K562 (cell line): Measurements from ENCODE around the gene FUNDC2. TPM values are rescaled to one million over a fixed set of nuclear protein-coding genes. Genes with fewer than 3 reads are reported as not detected.

Experiments used
- CTBP1 ChIP-seq: fragments of 450-650 bp; IDR thresholded peaks from 2 replicates; pipeline ENCODE4 v1.6.1; 2016; ENCODE audit warnings: borderline replicate concordance
- DNMT1 ChIP-seq: fragments of 450-650 bp; IDR thresholded peaks from 2 replicates; pipeline ENCODE4 v1.6.1; 2016; ENCODE audit warnings: antibody characterized with exemption, mild to moderate bottlenecking
- ILK ChIP-seq: fragments of 450-650 bp; IDR thresholded peaks from 2 replicates; pipeline ENCODE4 v1.6.1; 2016; ENCODE audit warnings: missing genetic modification characterization, low read depth, mild to moderate bottlenecking, missing compliant biosample characterization, moderate library complexity, borderline replicate concordance
- POLR2B ChIP-seq: fragments of 450-650 bp; IDR thresholded peaks from 2 replicates; pipeline ENCODE4 v1.6.1; 2018; ENCODE audit warnings: low read depth; ENCODE audit not compliant: partially characterized antibody
- POLR2G ChIP-seq: fragments of 200-400 bp; formaldehyde crosslinking; IDR thresholded peaks from 2 replicates; pipeline ENCODE4 v1.6.1; 2017; ENCODE audit warnings: low read depth, mild to moderate bottlenecking, antibody characterized with exemption, low read length, moderate library complexity
- PRPF4 ChIP-seq: fragments of 200-400 bp; formaldehyde crosslinking; IDR thresholded peaks from one replicate; pipeline ENCODE4 v1.6.1; 2017; ENCODE audit warnings: low read length, low read depth, mild to moderate bottlenecking; ENCODE audit not compliant: insufficient read depth, poor library complexity, severe bottlenecking
- TOE1 ChIP-seq, 2 experiments: fragments of 450-650 bp in 1 of 2; sonication (generic) in 1 of 2; formaldehyde crosslinking in 1 of 2; IDR thresholded peaks; 2 replicates each; pipeline versions ENCODE4 v1.7.1 to v1.8.0; 2016 to 2022; ENCODE audit warnings: borderline replicate concordance in 2 of 2, mild to moderate bottlenecking in 2 of 2, antibody characterized with exemption in 1 of 2, inconsistent platforms in 1 of 2, low read depth in 1 of 2, missing genetic modification reagents in 1 of 2, moderate library complexity in 1 of 2
- ZNF584 ChIP-seq: fragments of 200-800 bp; sonication (Bioruptor generic); IDR thresholded peaks from 2 replicates; pipeline ENCODE4 v1.6.1; 2016; ENCODE audit warnings: low read depth, mild to moderate bottlenecking, missing genetic modification characterization, missing compliant biosample characterization
- ZNF77 ChIP-seq: fragments of 250-450 bp; sonication (Bioruptor Pico); IDR thresholded peaks from 2 replicates; pipeline ENCODE4 v1.5.0; 2020
- ZZZ3 ChIP-seq: fragments of 450-650 bp; IDR thresholded peaks from 2 replicates; pipeline ENCODE4 v1.6.1; 2016; ENCODE audit warnings: antibody characterized with exemption, mild to moderate bottlenecking, moderate library complexity
- polyA plus RNA-seq, 8 experiments: library from polyadenylated mRNA; depleted of rRNA in 4 of 8; stranded (reverse) in 5 of 8; unstranded in 3 of 8; fragments of >200 nt; fragmentation: Nextera tagmentation in 2 of 8; fragmentation: Illumina TruSeq in 1 of 8; extraction: Ambion mirVana in 2 of 8; extraction: Trizol in 1 of 8; gene quantifications; 2 replicates each; pipeline versions ENCODE4 v1.2.1 to v1.2.3, GENCODE V29; 2011 to 2014; ENCODE audit warnings: inconsistent platforms in 1 of 8, missing spikeins in 1 of 8
- total RNA-seq, 7 experiments: library from RNA; depleted of rRNA in 6 of 7; stranded (reverse); fragments of >200 nt in 6 of 7; fragmentation: Illumina TruSeq in 2 of 7; extraction: Trizol in 2 of 7; gene quantifications; 2 replicates each; pipeline versions ENCODE4 v1.2.1 to v1.2.3, GENCODE V29; 2011 to 2021; ENCODE audit warnings: low replicate concordance in 1 of 7
- TF ChIP-seq, protein P1 (sequence below): conservative IDR thresholded peaks from 2 replicates; pipeline ENCODE4 v1.6.1; 2011; ENCODE audit warnings: low read depth, mild to moderate bottlenecking, low read length; ENCODE audit not compliant: control insufficient read depth
- TF ChIP-seq, protein P2 (sequence below): fragments of 250-450 bp; sonication (Bioruptor Pico); IDR thresholded peaks from 2 replicates; pipeline ENCODE4 v1.5.0; 2021
- TF ChIP-seq, protein P3 (sequence below): sonication (generic); formaldehyde crosslinking; IDR thresholded peaks from 2 replicates; pipeline ENCODE4 v1.8.0; 2022; ENCODE audit warnings: mild to moderate bottlenecking, missing genetic modification reagents
- TF ChIP-seq, protein P4 (sequence below): fragments of 450-650 bp; formaldehyde crosslinking; IDR thresholded peaks from 2 replicates; pipeline ENCODE4 v1.4.0; 2020; ENCODE audit warnings: mild to moderate bottlenecking, moderate library complexity
- TF ChIP-seq, protein P5 (sequence below), 2 experiments: fragments of 450-650 bp in 1 of 2; sonication (generic) in 1 of 2; formaldehyde crosslinking in 1 of 2; IDR thresholded peaks in 1 of 2; conservative IDR thresholded peaks in 1 of 2; 2 replicates each; pipeline versions ENCODE4 v1.6.1 to v1.8.1; 2016 to 2023; ENCODE audit warnings: mild to moderate bottlenecking in 2 of 2, moderate library complexity in 2 of 2, inconsistent platforms in 1 of 2, missing genetic modification reagents in 1 of 2
- TF ChIP-seq, protein P6 (sequence below): fragments of 250-450 bp; sonication (Bioruptor Pico); IDR thresholded peaks from 2 replicates; pipeline ENCODE4 v1.8.0; 2021; ENCODE audit warnings: moderate library complexity, mild to moderate bottlenecking, inconsistent platforms
- TF ChIP-seq, protein P7 (sequence below), 2 experiments: fragments of 250-450 bp in 1 of 2; fragments of 450-650 bp in 1 of 2; sonication (Bioruptor Pico) in 1 of 2; IDR thresholded peaks; 2 replicates each; pipeline versions ENCODE4 v1.6.1 to v1.8.0; 2016 to 2021; ENCODE audit warnings: mild to moderate bottlenecking in 2 of 2, moderate library complexity in 2 of 2, missing compliant biosample characterization in 1 of 2, missing genetic modification characterization in 1 of 2
- TF ChIP-seq, protein P8 (sequence below): fragments of 250-450 bp; sonication (Bioruptor Pico); IDR thresholded peaks from 2 replicates; pipeline ENCODE4 v1.6.1; 2021; ENCODE audit warnings: mild to moderate bottlenecking

The FUNDC2 gene
- total and polyA plus RNA-seq, 9 of the 15 experiments (the other 6 are each of a cell fraction or from before 2014, with no cell fraction given), result 50.6 to 235 (median 123) TPM

DNA sequence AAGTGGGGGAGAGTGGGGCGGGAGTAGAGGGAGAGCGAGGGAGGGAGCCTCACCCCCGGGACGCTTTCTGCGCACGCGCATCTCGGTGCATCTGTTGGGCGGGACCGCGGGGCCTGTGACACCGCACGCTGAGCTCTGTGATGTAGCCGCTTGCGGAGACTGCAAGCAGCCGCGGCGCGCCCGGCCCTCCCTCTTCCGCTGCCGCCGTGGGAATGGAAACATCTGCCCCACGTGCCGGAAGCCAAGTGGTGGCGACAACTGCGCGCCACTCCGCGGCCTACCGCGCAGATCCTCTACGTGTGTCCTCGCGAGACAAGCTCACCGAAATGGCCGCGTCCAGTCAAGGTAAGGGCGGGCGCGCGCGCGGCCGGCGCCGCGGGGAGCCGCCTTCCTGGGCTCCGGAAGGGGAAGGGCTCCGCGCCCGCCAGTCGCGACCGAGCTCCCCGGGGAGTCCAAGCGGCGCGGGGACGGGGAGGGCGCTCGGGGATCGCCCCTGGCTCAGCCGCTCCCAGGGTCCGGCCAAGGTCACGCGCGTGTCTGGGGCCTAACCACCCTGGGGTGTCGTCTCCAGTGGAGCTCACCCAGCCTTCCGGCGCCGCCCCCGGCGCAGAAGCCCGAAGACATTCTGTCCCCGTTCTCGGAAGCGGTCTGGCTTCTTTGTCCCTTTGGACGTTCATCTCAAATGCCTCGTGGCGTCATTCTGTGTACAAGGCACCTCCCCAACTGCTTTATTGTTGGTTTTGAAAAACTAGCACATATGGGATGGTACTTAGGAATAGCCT is at the start of gene FUNDC2 (continued):
- TF ChIP-seq, protein P1, sequence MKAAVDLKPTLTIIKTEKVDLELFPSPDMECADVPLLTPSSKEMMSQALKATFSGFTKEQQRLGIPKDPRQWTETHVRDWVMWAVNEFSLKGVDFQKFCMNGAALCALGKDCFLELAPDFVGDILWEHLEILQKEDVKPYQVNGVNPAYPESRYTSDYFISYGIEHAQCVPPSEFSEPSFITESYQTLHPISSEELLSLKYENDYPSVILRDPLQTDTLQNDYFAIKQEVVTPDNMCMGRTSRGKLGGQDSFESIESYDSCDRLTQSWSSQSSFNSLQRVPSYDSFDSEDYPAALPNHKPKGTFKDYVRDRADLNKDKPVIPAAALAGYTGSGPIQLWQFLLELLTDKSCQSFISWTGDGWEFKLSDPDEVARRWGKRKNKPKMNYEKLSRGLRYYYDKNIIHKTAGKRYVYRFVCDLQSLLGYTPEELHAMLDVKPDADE, result peak; percentile 75
- TF ChIP-seq, protein P2, sequence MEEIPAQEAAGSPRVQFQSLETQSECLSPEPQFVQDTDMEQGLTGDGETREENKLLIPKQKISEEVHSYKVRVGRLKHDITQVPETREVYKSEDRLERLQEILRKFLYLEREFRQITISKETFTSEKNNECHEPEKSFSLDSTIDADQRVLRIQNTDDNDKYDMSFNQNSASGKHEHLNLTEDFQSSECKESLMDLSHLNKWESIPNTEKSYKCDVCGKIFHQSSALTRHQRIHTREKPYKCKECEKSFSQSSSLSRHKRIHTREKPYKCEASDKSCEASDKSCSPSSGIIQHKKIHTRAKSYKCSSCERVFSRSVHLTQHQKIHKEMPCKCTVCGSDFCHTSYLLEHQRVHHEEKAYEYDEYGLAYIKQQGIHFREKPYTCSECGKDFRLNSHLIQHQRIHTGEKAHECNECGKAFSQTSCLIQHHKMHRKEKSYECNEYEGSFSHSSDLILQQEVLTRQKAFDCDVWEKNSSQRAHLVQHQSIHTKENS (CRISPR knock-in tag), result no peak
- TF ChIP-seq ZNF77 (CRISPR knock-in tag), result no peak
- TF ChIP-seq CTBP1, result peak; percentile 85
- TF ChIP-seq, protein P3, sequence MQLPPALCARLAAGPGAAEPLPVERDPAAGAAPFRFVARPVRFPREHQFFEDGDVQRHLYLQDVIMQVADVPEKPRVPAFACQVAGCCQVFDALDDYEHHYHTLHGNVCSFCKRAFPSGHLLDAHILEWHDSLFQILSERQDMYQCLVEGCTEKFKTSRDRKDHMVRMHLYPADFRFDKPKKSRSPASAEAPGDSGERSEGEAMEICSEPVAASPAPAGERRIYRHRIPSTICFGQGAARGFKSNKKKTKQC (CRISPR knock-in tag), result no peak
- TF ChIP-seq, protein P4, sequence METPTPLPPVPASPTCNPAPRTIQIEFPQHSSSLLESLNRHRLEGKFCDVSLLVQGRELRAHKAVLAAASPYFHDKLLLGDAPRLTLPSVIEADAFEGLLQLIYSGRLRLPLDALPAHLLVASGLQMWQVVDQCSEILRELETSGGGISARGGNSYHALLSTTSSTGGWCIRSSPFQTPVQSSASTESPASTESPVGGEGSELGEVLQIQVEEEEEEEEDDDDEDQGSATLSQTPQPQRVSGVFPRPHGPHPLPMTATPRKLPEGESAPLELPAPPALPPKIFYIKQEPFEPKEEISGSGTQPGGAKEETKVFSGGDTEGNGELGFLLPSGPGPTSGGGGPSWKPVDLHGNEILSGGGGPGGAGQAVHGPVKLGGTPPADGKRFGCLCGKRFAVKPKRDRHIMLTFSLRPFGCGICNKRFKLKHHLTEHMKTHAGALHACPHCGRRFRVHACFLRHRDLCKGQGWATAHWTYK (CRISPR knock-in tag), result 0 out of 2 replicates have a peak, but pooled peaks have one; percentile 10
- no peak for TF ChIP-seq ZNF584 (CRISPR knock-in tag)
- TF ChIP-seq, protein P5, sequence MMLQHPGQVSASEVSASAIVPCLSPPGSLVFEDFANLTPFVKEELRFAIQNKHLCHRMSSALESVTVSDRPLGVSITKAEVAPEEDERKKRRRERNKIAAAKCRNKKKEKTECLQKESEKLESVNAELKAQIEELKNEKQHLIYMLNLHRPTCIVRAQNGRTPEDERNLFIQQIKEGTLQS (IDR thresholded peaks at IDR 0.05), result no peak
- TF ChIP-seq, protein P5 (CRISPR knock-in tag; conservative IDR thresholded peaks at IDR 0.05), result 0 out of 2 replicates have a peak, but pooled peaks have one; percentile 36
- TF ChIP-seq, protein P6, sequence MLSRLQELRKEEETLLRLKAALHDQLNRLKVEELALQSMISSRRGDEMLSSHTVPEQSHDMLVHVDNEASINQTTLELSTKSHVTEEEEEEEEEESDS (CRISPR knock-in tag), result no peak
- no peak for TF ChIP-seq ILK (tag)
- TF ChIP-seq, protein P7, sequence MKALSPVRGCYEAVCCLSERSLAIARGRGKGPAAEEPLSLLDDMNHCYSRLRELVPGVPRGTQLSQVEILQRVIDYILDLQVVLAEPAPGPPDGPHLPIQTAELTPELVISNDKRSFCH (CRISPR knock-in tag; IDR thresholded peaks at IDR 0.05), result no peak
- TF ChIP-seq, protein P7 (tag; IDR thresholded peaks at IDR 0.05), result no peak
- TF ChIP-seq POLR2G, result peak; percentile 95
- TF ChIP-seq POLR2B, result peak; percentile 48
- no peak for TF ChIP-seq TOE1 (IDR thresholded peaks at IDR 0.05; ENCODE audit: borderline replicate concordance)
- TF ChIP-seq TOE1 (CRISPR knock-in tag; IDR thresholded peaks at IDR 0.05; ENCODE audit: borderline replicate concordance, low read depth), result 0 out of 2 replicates have a peak, but pooled peaks have one; percentile 38
- no peak for TF ChIP-seq PRPF4
- TF ChIP-seq, protein P8, sequence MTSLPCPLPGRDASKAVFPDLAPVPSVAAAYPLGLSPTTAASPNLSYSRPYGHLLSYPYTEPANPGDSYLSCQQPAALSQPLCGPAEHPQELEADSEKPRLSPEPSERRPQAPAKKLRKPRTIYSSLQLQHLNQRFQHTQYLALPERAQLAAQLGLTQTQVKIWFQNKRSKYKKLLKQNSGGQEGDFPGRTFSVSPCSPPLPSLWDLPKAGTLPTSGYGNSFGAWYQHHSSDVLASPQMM (CRISPR knock-in tag), result no peak
- TF ChIP-seq DNMT1, result no peak
- no peak for TF ChIP-seq ZZZ3
